D721Med (cell line): Measurements from ENCODE around the gene C22orf23.
"Not testable (repeated sequence)": the region's sequence is repeated elsewhere in the genome, so short reads cannot be mapped to it uniquely, and the experiment has no call there.

Source experiments
- DNase-seq: peaks from one replicate; pipeline ENCODE4 v3.0.0; 2011; ENCODE audit warnings: low spot score; ENCODE audit not compliant: insufficient read length
- FAIRE-seq: peaks from 2 replicates; lab custom pipeline; 2011; peaks lifted over from hg19 to GRCh38; lab: Jason Lieb, UNC
- TF ChIP-seq, protein P1 (sequence below): IDR thresholded peaks from 2 replicates; pipeline ENCODE4 v1.5.1; 2012; ENCODE audit warnings: mild to moderate bottlenecking, control low read depth; ENCODE audit not compliant: insufficient read depth; ENCODE audit errors: missing control alignments

Gene C22orf23

DNA sequence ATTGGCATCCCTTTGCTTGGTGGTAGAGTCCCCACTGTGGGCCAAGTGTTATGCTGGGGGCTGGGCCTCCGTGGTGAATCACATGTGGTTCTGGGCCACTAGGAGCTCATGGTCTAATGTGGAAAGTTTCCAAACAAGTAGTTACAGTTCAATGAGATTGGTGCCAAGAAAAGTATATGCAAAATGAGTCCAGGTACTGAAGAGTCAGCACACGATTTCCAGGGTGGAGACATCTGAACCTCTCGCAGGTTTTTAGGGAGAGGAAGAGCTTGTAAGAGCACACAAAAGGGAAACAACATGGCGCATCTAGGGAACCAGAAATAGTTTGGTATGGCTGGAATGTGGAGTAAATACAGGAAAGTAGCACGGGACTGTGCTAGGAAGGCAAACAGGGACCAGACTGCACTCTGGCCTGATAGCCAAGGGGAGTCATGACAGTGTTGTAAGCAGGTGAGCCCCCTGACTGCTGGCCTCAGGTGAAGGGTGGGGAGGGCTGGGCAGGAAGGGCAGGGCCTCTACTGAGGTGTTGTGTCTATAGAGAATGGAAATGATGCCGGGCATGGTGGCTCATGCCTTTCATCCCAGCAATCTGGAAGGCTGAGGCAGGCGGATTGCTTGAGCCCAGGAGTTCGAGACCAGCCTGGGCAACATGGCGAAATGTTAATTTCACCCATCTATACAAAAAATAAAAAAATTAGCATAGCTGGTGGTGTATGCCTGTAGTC, 12.7 kb upstream of the C22orf23 start:
- DNase-seq (no peak), FAIRE-seq (no peak)
- TF ChIP-seq, protein P1, sequence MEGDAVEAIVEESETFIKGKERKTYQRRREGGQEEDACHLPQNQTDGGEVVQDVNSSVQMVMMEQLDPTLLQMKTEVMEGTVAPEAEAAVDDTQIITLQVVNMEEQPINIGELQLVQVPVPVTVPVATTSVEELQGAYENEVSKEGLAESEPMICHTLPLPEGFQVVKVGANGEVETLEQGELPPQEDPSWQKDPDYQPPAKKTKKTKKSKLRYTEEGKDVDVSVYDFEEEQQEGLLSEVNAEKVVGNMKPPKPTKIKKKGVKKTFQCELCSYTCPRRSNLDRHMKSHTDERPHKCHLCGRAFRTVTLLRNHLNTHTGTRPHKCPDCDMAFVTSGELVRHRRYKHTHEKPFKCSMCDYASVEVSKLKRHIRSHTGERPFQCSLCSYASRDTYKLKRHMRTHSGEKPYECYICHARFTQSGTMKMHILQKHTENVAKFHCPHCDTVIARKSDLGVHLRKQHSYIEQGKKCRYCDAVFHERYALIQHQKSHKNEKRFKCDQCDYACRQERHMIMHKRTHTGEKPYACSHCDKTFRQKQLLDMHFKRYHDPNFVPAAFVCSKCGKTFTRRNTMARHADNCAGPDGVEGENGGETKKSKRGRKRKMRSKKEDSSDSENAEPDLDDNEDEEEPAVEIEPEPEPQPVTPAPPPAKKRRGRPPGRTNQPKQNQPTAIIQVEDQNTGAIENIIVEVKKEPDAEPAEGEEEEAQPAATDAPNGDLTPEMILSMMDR, result no peak

DNA sequence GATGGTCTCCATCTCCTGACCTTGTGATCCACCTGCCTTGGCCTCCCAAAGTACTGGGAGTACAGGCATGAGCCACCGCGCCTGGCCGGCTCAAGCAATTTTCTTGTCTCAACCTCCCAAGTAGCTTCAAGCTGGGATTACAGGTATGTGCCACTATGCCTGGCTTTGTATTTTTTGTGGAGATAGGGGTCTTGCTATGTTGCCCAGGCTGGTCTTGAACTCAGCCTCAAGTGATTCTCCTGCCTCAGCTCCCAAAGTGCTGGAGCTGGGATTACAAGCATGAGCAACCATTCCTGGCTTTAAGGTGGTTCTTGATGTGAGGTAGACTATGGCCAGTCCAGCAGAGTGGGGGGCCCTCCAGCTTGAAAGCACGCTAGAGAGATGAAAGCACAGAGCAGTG, 7.7 kb upstream of the C22orf23 start:
- no peak for FAIRE-seq
- TF ChIP-seq, protein P1, result no peak
- no peak for DNase-seq

DNA sequence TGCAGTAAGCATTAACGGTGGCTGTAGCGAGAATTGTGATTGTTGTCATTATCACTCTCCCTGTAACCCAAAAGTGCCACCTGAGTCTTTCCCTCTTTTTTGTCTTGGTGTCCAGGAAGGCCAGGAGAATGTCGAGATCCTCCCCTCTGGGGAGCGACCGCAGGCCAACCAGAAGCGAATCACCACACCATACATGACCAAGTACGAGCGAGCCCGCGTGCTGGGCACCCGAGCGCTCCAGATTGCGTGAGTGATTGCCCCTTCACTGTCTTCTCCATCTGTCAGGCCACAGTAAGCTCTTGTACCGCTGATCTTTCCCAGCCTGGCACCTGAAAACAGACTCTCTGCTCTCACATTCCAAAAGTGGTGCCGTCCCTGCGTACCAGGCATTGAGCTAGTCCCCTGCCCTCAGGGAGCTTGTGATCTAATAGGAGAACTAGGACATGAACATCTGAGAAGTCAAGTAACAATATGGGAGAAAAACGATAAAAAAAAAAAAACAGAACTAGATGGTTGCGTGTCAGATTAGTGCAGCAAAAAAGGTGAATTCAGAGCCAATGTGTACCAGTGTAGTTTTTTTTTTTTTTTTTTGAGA, 5.9 kb upstream of the C22orf23 start:
- TF ChIP-seq, protein P1, result no peak
- no peak for DNase-seq
- FAIRE-seq, result no peak

DNA sequence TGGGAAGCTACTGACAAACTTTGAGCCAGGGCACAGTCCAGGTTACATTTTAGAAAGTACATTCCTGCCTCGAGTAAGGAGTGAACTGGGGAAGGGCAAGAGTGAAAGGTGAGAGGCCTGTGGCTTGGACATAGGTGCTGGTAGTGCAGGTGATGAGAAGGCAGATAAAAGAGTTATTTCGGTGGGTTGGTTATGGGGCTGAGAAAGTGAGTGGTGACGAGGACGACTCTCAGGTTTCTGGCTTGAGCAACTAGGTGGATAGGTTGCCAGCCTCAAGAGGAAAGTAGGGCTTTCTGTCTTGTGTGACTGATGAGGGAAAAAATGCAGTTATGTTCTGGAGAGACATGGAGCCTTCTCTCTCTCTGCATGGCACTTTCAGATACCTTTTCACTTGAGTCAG, 3.8 kb upstream of the C22orf23 start:
- DNase-seq (no peak), FAIRE-seq (no peak)
- TF ChIP-seq, protein P1, result no peak

DNA sequence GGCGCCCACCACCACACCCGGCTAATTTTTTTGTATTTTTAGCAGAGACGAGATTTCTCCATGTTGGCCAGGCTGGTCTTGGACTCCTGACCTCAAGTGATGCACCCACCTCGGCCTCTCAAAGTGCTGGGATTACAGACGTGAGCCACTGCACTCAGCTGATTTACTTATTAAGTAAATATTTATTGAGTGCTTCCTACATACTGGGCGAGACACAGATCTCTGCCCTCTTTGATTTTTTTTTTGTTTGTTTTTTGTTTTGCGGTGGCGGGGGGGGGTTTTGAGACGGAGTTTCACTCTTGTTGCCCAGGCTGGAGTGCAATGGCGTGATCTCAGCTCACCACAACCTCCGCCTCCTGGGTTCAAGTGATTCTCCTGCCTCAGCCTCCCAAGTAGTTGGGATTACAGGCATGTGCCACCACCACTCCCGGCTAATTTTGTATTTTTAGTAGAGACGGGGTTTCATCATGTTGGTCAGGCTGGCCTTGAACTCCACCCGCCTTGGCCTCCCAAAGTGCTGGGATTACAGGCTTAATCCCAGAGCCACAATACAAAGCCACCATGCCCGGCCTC, 2.5 kb upstream of the C22orf23 start:
- not testable (repeated sequence) for FAIRE-seq, DNase-seq

DNA sequence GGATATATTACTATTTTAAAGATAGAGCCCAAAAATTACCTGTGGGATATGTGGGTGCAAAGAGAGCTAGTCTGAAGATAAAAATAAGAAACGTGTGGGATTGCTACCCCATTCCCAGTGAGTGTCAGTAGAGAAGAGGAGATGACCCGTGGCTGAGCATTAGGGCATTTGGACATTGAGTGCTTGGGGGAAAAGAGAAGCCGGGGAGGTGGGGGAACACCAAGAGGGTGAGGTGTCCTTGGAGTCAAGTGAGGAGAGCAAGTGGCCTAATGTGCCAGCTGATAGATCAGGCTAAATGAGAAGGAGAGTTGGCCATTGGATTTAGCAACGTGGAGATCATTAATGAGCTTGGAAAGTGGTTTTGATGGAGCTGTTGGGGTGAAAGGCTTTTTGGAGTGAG, 1.3 kb upstream of the C22orf23 start:
- FAIRE-seq, result no peak
- TF ChIP-seq, protein P1, result no peak
- no peak for DNase-seq

DNA sequence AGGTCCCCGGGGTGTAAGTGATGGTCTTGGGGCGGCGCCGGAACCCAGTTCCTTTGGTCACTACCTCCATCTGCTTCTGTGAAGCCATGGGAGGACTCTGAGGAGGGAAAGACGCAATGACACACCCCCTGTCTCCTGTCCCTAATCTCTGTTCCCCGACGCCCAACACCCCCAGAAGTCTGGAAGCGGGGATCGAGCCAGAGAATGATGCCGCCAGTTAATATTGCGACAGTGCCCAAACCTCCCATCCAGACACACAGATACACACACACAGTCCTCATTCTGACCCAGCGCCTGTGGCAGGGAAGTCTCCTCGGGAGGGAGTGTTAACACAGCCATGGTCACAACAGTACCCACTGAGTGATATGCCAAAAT, 352 bp downstream of the C22orf23 start:
- TF ChIP-seq, protein P1, result no peak
- DNase-seq (no peak), FAIRE-seq (no peak)

DNA sequence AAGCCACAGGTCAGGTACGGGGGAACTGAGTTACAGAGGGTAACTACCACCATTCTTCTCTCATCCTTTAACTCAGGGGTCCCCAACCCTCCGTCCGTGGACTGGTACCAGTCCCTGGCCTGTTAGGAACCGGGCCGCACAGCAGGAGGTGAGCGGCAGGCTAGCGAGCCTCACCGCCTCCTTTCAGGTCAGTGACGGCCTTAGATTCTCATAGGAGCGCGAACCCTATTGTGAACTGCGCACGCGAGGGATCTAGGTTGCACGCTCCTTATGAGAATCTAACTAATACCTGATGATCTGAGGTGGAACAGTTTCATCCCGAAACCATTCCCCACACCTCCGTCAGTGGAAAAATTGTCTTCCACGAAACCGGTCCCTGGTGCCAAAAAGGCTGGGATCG, 772 bp downstream of the C22orf23 start:
- FAIRE-seq, DNase-seq: not testable (repeated sequence)
